ENCODE measurements around the gene KLF11.

Gene KLF11

GRCh38 chr2:10046931-10047330, 3.6 kb downstream of the KLF11 start:
- TF ChIP-seq CTCF (IDR thresholded peaks at IDR 0.05; ENCODE audit: low read length, missing control alignments), result no peak
- no peak for DNase-seq (ENCODE audit: low read depth)

GRCh38 chr2:10047616-10048500, 4.5 kb downstream of the KLF11 start:
- no peak for DNase-seq (ENCODE audit: low read depth)
- no peak for TF ChIP-seq CTCF (IDR thresholded peaks at IDR 0.05; ENCODE audit: low read length, missing control alignments)
- H3K4me3 ChIP-seq (replicated peaks; ENCODE audit: low read depth, low read length), result no peak overlapping the region

More at GRCh38 chr2:10046931-10047330, 3.6 kb downstream of the KLF11 start:
- H3K4me3 ChIP-seq (replicated peaks; ENCODE audit: low read depth, low read length), result no peak overlapping the region

- no peak overlapping the region for H3K4me3 ChIP-seq (replicated peaks; ENCODE audit: low read depth, low read length)
- peak; percentile 64 for TF ChIP-seq CTCF (IDR thresholded peaks at IDR 0.05; ENCODE audit: low read length, missing control alignments)
- DNase-seq (ENCODE audit: low read depth), result peak; percentile 80
Measured at GRCh38 chr2:10048501-10049171, 5.3 kb downstream of the KLF11 start.

- DNase-seq (ENCODE audit: low read depth), result no peak
- H3K4me3 ChIP-seq (replicated peaks; ENCODE audit: low read depth, low read length), result no peak overlapping the region
- no peak for TF ChIP-seq CTCF (IDR thresholded peaks at IDR 0.05; ENCODE audit: low read length, missing control alignments)
Measured at GRCh38 chr2:10052216-10052615, 8.9 kb downstream of the KLF11 start.

- no peak for TF ChIP-seq CTCF (IDR thresholded peaks at IDR 0.05; ENCODE audit: low read length, missing control alignments)
- DNase-seq (ENCODE audit: low read depth), result no peak
- H3K4me3 ChIP-seq (replicated peaks; ENCODE audit: low read depth, low read length), result no peak overlapping the region
Measured at GRCh38 chr2:10053351-10053750, 10.0 kb downstream of the KLF11 start.

- no peak for DNase-seq (ENCODE audit: low read depth)
- no peak overlapping the region for H3K4me3 ChIP-seq (replicated peaks; ENCODE audit: low read depth, low read length)
- TF ChIP-seq CTCF (IDR thresholded peaks at IDR 0.05; ENCODE audit: low read length, missing control alignments), result no peak
Measured at GRCh38 chr2:10054424-10054823, 11.1 kb downstream of the KLF11 start.

Data from fibroblast of pulmonary artery (primary cell).